Germinal center (tissue), 1 donor: Measurements from ENCODE around the gene DAP3.
"Not testable (repeated sequence)": the region's sequence is repeated elsewhere in the genome, so short reads cannot be mapped to it uniquely, and the experiment has no call there.

Experiments used
- DNase-seq: peaks from one replicate; pipeline ENCODE4 v3.0.0; 2012; ENCODE audit warnings: mixed read lengths, low spot score

The DAP3 gene

GRCh38 chr1:155687705-155688323 is 1.1 kb upstream of the DAP3 start:
- not testable (repeated sequence) for DNase-seq

GRCh38 chr1:155688324-155689080 is 389 bp upstream of the DAP3 start, which contains the start of gene YY1AP1:
YY1AP1 (minus strand) TSS chr1:155688774; CDS start chr1:155680436, 8,338 bp downstream.
- peak; percentile 97 for DNase-seq

DNA sequence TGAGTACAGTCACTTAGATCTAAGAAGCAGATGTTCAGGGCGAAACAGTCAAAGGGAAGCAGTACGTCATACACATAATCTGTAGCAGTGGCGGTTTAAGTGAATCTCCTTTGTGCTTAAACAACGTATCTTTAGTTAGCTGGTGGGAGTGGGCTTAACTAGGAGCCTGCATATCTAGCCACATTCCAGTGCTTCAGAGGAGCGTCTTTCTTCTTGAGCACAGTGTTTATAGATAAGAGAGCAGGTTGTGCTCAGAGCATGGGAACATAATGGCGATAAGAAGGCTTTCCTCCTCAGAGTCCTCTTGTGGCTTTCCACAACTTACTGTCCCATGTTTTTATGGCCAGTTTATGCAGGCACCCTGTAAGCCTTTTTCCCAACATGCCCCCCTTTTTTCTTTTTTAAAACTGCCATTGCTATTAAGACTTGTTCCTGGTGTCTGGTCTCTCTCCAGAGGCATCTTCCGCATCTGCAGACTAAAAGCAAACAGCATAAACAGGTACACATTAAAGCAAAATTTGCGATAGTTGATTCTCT is 3.2 kb downstream of the DAP3 start:
- no peak for DNase-seq

DNA sequence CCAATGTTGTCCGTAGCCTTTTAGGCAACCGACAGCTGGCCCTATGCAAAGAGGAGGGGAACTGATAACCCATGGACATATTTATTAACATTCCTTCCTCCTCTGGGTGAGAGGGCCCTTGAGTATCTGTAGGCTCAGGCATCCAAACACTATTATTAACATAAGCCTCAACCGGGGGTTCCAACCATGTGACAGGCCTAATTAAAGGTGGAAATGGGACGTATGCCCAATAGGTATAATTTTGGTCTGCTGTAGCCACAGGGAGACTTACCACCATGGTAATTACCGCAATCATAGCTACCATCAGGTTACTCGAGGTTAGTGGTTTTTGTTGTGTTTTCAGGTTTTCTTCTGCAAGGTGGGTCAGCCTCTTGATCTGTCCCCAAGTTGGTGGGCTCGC is 5.3 kb downstream of the DAP3 start:
- no peak for DNase-seq

DNA sequence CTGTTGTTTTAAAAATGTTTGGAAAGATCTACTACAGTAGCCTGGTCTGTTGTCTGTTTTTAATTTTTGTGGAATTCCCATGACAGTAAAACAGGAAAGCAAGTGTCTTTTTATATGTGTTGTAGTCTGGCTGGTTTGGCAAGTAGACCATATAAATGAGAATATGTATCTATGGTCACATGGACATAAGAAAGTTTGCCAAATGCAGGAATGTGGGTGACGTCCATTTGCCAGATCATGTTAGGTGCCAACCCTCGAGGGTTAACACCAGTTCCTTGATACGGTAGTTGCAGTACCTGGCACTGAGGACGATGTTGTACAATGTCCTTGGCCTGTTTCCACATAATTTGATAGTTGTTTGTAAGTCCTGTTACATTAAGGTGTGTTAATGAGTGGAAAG is 6.2 kb downstream of the DAP3 start:
- DNase-seq, result no peak

DNA sequence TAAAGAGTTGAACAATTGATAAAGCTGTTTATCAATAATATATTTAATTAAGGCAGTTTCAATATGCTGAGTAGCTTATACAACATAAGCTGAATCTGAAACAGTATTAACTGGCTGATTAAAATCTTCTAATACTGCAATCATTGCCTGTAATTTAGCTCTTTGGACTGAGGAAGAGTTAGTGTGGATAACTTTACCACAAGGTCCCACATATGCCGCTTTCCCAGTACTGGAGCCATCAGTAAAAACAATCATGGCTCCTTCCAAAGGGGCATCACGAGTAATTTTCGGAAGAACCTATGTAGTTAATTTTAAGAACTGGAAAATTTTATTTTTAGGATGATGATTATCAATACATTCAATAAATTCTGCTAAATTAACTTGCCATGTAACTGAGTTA is 6.7 kb downstream of the DAP3 start:
- DNase-seq, result no peak

GRCh38 chr1:155696524-155696923 is 7.6 kb downstream of the DAP3 start:
- no peak for DNase-seq

GRCh38 chr1:155697046-155697445 is 8.2 kb downstream of the DAP3 start:
- no peak for DNase-seq

DNA sequence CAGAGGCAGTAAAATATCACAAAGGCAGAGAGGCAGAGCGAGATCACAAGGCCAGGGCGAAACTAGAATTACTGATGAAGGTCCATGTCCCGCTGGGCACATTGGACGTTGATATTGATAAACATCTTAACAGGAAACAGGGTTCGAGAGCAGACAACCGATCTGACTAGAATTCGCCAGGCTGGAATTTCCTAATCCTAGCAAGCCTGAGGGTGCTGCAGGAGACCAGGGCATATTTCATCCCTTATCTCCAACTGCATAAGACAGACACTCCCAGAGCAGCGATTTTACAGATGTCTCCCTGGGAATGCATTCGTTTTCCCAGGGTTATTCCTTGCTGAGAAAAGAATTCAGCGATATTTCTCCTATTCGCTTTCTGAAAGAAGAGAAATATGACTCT is 8.7 kb downstream of the DAP3 start:
- DNase-seq, result not testable (repeated sequence)

DNA sequence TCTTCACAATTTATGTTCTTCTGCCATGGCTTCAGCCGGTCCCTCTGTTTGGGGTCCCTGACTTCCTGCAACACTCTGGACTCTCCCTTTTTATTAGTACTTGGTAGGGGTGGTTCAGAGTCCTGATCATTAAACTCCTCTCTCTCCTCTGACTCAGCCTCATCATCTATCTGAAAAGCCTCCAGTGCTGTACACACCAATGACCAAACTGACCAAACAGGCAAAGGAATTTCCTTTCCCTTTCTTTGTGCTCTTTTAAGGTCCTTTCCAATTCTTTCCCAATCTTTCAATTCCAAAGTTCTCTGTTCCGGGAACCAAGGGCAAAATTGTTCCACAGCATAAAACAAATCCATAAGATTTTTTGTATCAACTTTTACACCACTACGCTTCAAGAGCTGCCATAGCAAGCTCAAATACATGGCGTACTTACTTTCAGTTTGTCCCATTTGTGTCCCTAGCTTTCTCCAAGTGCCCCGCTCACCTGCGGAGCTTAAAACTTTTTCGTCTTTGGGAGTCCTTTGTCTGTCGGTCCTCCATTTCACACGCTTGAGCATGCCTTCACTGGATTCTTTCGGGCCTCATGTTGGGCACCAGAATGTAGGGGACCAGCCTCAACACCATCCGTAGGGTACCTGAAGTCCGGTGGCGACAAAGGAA is 9.6 kb downstream of the DAP3 start:
- no peak for DNase-seq

- DNase-seq, result not testable (repeated sequence)
These were observed 10.2 kb downstream of the DAP3 start for GRCh38 chr1:155699062-155699461.

DNA sequence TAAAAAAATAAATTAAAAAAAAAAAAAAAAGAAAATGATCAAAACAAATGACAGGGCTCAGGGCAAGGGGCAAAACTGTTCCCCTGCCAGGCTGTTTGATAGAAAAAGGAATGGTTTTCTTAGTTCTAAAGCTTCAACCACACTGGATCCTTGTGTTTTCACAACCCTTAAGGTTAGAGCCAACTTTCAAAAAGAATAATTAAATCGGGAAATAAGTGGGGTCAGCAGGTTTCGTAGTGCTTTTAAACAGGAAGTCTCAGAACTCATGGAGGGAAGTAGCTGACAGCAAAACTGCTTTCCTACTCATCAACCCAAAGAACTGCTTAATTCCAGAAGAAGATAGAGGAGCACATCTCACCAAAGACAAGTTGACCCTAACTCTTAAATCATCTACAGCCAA is 12.8 kb downstream of the DAP3 start:
- not testable (repeated sequence) for DNase-seq

DNA sequence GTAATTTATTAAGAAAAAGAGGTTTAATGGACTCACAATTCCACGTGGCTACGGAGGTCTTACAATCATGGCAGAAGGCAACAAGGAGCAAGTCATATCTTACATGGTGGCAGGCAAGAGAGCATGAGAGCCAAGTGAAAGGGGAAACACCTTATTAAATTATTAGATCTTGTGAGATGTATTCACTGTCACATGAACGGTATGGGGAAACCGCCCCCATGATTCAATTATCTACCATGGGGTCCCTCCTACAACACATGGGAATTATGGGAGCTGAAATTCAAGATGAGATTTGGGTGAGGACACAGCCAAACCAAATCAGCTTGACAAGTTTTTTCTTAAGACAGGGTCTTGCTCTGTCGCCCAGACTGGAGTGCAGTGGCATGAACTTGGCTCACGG is 14.3 kb downstream of the DAP3 start:
- no peak for DNase-seq

- DNase-seq, result not testable (repeated sequence)
These were observed 15.5 kb downstream of the DAP3 start for GRCh38 chr1:155704414-155704813.

DNA sequence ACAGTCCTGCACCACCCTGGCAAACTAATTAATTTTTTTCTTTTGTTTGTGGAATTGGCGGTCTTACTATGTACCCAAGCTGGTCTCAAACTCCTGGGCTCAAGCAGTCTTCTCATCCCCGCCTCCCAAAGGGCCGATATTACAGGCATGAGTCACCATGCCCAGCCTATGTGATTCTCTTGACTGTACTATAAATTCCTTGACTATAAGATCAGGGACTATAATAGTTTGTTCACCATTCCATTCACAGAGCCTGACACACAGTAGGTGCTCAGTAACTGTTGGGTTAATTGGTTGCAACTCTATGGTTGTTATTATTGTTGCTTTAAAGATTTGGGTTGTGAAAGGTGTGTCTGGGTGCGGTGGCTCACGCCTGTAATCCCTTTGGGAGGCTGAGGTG is 17.2 kb downstream of the DAP3 start:
- DNase-seq, result no peak

- DNase-seq, result no peak
These were observed 20.5 kb downstream of the DAP3 start for GRCh38 chr1:155709391-155709790.

GRCh38 chr1:155711457-155711856 is 22.6 kb downstream of the DAP3 start:
- not testable (repeated sequence) for DNase-seq

DNA sequence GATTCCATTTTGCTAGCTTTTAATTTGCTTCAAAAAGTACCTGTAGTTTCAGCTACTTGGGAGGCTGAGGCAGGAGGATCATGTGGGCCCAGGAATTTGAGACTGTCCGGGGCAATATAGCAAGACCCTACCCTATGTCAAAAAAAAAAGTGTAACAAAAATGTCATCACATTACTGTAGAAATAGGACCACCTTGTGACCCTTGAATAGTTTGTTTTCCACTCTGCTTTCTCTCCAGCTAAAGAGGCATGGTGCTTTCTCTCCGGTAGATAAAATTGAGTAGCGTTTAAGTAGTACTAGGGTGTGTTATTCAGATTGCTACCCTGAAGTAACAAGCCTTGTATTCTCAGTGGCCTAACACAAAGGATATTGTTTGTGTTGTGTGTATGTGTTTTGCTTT is 23.7 kb downstream of the DAP3 start:
- DNase-seq, result not testable (repeated sequence)

- DNase-seq, result no peak
These were observed 24.2 kb downstream of the DAP3 start for GRCh38 chr1:155713075-155713474.

DNA sequence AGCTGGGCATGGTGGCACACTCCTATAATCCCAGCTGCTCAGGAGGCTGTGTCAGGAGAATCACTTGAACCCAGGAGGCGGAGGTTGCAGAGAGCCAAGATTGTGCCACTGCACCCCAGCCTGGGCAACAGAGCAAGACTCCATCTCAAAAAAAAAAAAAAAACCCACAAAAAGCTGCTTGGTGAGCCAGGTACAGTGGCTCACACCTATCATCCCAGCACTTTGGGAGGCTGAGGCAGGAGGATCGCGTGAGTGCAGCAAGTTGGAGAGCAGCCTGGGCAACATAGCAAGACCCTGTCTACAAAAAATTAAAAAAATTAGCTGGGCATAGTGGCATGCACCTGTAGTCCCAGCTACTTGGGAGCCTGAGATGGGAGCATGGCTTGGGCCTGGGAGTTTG is 26.2 kb downstream of the DAP3 start:
- DNase-seq, result not testable (repeated sequence)

DNA sequence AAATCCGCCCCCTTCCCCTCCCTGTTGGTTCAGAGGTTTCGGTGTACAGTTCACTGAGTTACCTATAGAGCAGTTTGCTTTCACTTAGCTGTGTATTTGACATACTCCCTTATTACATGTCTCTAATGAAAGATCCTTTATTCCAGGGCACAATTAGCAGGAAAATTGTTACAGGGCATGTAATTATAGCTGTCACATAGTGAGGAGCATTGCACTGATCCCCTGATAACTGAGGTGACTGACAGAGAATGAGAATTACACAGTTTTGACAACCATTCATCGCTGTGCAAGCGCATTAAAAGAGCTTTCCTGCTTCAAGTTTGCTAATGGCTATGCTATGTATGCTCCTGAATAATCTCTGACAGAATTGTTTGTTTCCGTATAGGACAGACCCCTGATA is 26.9 kb downstream of the DAP3 start:
- DNase-seq, result no peak

GRCh38 chr1:155717041-155717440 is 28.1 kb downstream of the DAP3 start:
- peak; percentile 26 for DNase-seq
